Gastrocnemius medialis (tissue), 4 donors: ENCODE data around the gene EYA4.

Source experiments
- POLR2A ChIP-seq, 2 donors: fragments of 450-650 bp; IDR thresholded peaks; one replicate each; pipeline ENCODE4 v1.6.1; 2017; ENCODE audit warnings: antibody characterized with exemption in 2 of 2, mild to moderate bottlenecking in 2 of 2, moderate library complexity in 2 of 2
- TF ChIP-seq, protein P1 (sequence below), 5 experiments: fragments of 450-650 bp in 3 of 5; fragments of 200-600 bp in 2 of 5; sonication (generic) in 2 of 5; IDR thresholded peaks in 4 of 5; conservative IDR thresholded peaks in 1 of 5; 1 replicate in 4 of 5; 2 replicates in 1 of 5; pipeline ENCODE4 v1.5.1; 2016 to 2019; ENCODE audit warnings: antibody characterized with exemption in 5 of 5, mild to moderate bottlenecking in 3 of 5, moderate library complexity in 3 of 5

DNA sequence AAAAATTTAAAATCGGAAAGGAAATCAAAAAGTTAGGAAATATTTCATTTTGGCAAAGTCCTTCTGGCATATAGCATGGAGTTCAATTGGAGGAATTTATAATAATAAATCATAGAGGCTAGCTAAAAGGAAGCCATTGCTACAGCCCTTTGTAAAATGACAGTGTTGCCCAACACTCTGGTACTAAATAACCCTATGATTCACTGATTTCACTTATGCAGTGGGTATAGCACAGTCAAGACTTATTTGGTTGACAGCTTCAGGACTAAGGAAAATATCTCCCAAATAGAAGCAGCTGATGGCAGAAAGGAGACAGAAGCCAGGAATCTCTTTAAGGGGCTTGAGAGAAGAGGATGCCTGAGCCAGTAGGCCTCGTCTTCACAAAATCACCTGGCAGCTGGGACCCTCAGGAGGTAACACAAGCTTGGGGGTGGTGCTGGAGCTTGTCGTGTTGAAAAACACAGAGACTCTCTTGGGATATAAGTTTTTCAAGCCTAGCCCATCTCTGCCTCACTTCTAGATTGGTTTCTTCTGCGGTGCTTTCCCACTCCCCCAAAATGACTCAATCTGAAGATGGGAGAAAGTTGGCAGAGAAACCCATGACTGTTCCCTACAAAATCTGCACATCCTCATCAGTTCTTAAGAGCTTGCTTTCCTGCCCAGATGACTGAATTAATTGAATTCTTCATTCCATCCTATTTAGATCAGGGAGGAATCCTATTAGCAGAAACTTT lies 38.4 kb upstream of the EYA4 start:
- TF ChIP-seq, protein P1, sequence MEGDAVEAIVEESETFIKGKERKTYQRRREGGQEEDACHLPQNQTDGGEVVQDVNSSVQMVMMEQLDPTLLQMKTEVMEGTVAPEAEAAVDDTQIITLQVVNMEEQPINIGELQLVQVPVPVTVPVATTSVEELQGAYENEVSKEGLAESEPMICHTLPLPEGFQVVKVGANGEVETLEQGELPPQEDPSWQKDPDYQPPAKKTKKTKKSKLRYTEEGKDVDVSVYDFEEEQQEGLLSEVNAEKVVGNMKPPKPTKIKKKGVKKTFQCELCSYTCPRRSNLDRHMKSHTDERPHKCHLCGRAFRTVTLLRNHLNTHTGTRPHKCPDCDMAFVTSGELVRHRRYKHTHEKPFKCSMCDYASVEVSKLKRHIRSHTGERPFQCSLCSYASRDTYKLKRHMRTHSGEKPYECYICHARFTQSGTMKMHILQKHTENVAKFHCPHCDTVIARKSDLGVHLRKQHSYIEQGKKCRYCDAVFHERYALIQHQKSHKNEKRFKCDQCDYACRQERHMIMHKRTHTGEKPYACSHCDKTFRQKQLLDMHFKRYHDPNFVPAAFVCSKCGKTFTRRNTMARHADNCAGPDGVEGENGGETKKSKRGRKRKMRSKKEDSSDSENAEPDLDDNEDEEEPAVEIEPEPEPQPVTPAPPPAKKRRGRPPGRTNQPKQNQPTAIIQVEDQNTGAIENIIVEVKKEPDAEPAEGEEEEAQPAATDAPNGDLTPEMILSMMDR (IDR thresholded peaks at IDR 0.05 in 4 of 5, conservative IDR thresholded peaks at IDR 0.05 in 1 of 5), result no peak
- no peak for TF ChIP-seq POLR2A (IDR thresholded peaks at IDR 0.05)
